Testis (tissue), 2 donors: ENCODE results near the gene POGZ.

Source experiments
- CTCF ChIP-seq, 3 experiments: fragments of 450-650 bp in 2 of 3; fragments of 200-600 bp in 1 of 3; sonication (generic) in 1 of 3; IDR thresholded peaks; one replicate each; pipeline ENCODE4 v1.5.1; 2016 to 2019; ENCODE audit warnings: antibody characterized with exemption in 3 of 3, mild to moderate bottlenecking in 2 of 3, moderate library complexity in 1 of 3
- POLR2A ChIP-seq: fragments of 450-650 bp; IDR thresholded peaks from one replicate; pipeline ENCODE4 v1.6.1; 2017; ENCODE audit warnings: antibody characterized with exemption, mild to moderate bottlenecking, moderate library complexity

GRCh38 chr1:151455966-151456365 is 3.3 kb downstream of the POGZ start:
- TF ChIP-seq CTCF (IDR thresholded peaks at IDR 0.05): no peak
- TF ChIP-seq POLR2A: no peak
